Measurements from ENCODE around the gene CLEC2L. TPM values are rescaled to one million over a fixed set of nuclear protein-coding genes. Genes with fewer than 3 reads are reported as not detected.
A peak's percentile ranks its signal among the peaks of the same experiment; 100 is the strongest.

CLEC2L gene
- total and polyA plus RNA-seq, 2 experiments from 2014 or later = not detected

- no peaks in the 10 kb centered on the region for H3F3A ChIP-seq (replicated peaks; ENCODE audit: low read depth)
- no peak for TF ChIP-seq ZNF462 (CRISPR knock-in tag; IDR thresholded peaks at IDR 0.05)
- no peak for TF ChIP-seq NANOG (IDR thresholded peaks at IDR 0.05; ENCODE audit: borderline replicate concordance)
- TF ChIP-seq CTCF (conservative IDR thresholded peaks at IDR 0.05; ENCODE audit: low read depth in 2 of 2) = no peak
- no peak for TF ChIP-seq EZH2 (IDR thresholded peaks at IDR 0.05; ENCODE audit: low read depth, unreplicated experiment)
- TF ChIP-seq REST (IDR thresholded peaks at IDR 0.05; ENCODE audit: unreplicated experiment) = no peak
- no peak for TF ChIP-seq CREB1 (CRISPR knock-in tag; IDR thresholded peaks at IDR 0.05; ENCODE audit: low read depth)
- H3K27me3 ChIP-seq (ENCODE audit: insufficient read depth) = peaks cover 42% of the 10 kb centered on the region
- H3K4me1 ChIP-seq (ENCODE audit: insufficient read depth) = peaks cover 7% of the 10 kb centered on the region; the same call in 1 of the 2 replicates
- no peaks in the 10 kb centered on the region for H3K36me3 ChIP-seq (ENCODE audit: insufficient read depth)
- no peaks in the 10 kb centered on the region for H3K79me2 ChIP-seq (replicated peaks; ENCODE audit: insufficient read depth)
- H4K20me1 ChIP-seq (replicated peaks; ENCODE audit: insufficient read depth) = no peaks in the 10 kb centered on the region
- Mint-ChIP-seq H3K4me1 (peaks cover 4% of the 10 kb centered on the region; the same call in 2 of the 3 replicates), H3K9me3 (peaks cover 3% of the 10 kb centered on the region; the same call in 1 of the 3 replicates), H3K36me3 (ENCODE audit: low read depth) (peaks cover 3% of the 10 kb centered on the region; the same call in 2 of the 3 replicates), H3K27me3 (ENCODE audit: insufficient read depth, low read depth, poor library complexity) (peaks cover 44% of the 10 kb centered on the region), H3K27ac (no peak overlapping the region), H3K4me3 (peak overlapping the region; percentile 61)
- no peak overlapping the region for H3K27ac ChIP-seq (ENCODE audit: low read depth)
- ATAC-seq = peak; percentile 68
- DNase-seq (ENCODE audit: low spot score) = peak; percentile 57
- peak overlapping the region; percentile 46 for H3K4me3 ChIP-seq
- no peaks in the 10 kb centered on the region for H3K9me2 ChIP-seq (ENCODE audit: insufficient read depth)
- no peak overlapping the region for H2AFZ ChIP-seq
- peak overlapping the region; percentile 55; the same call in 1 of the 2 replicates for H3K4me2 ChIP-seq
Measured at GRCh38 chr7:139523968-139524815, 707 bp downstream of the CLEC2L start.

Data from GM23338 (cell line).